ENCODE data around the gene WDR7.

Gene WDR7

DNA sequence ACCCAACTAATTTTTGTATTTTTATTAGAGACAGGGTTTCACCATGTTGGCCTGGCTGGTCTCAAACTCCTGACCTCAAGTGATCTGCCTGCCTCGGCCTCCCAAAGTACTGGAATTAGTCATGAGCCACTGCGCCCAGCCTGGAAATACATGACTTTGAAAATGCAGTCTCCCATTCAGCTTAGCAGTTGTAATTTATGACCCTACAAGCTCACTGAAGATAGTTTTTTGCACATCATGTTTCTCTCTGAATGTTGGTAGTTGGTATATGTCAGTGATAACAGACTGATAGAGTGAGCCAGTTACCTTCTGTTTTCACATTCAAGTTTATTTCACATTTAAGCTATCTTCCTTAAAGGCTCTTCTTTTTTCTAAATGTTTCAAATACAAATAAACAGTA, 7.1 kb downstream of the WDR7 start:
- DNase-seq = no peak

GRCh38 chr18:56659111-56659510, 8.0 kb downstream of the WDR7 start:
- no peak for DNase-seq

DNA sequence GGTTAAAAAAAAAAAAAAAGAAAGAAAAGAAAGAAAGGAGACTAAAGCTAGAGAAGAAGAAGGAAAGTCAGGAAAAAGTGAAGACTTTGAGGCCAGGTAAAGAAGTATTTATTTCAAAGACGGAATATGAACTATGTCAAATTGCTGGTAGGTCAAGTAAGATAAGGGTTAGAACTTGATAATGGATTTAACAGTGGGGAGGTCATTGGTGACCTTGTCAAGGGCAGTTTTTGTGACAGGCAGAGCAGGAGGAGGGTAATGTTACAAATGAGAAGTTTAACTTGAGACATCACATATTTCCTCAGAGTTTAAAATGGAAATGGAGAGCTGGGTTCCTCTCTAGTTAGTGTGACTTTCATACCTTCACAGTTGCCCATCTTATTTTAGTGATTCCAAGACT, 9.5 kb downstream of the WDR7 start:
- no peak for DNase-seq

DNA sequence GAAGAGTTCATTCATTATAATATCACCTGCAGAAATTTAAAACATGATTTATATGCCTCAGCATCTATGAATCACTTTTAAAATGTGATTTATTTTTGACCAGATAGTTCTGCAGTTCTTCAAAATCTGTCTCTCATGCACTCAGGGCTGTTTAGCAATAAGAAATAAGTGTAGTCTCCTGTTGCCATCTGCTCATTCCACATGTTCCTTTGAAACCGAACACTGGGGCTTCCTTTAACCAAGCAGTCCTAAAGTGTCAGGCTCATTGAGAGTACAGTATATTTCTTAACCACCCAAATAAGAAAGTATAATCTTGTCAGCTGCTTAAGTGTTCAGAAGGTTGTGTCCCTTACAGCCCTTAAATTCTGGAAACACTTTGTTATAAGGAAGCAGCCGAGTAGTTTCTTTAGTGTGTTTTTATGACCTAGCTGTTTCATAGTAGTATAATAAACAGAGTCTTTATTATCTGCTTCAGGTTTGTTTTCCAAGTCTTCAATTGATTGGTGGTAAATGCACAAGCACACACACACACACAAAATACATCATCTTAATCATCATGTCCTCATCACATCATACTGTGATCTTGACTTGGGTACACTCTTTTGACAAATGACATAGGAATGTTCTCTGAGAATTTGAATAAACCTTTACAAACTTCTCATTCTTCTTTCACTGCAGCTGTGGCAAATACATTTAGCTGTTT, 10.4 kb downstream of the WDR7 start:
- DNase-seq = no peak

DNA sequence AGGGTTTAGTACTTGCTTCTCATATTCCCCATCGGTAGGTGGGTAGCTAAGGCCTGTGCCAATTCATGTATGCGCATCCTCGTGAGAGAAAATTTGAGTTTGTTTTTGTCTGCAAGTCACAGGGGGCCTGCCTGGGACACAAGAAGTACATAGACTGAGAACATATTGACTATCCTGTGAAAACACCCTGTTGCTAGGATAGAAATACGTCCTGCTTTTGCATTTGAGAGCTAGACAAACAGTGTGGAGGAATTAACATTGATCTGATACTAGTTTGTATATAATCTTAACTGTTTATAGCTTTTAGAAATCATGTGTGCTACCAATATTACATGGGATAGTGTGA, 10.9 kb downstream of the WDR7 start:
- DNase-seq = no peak

DNA sequence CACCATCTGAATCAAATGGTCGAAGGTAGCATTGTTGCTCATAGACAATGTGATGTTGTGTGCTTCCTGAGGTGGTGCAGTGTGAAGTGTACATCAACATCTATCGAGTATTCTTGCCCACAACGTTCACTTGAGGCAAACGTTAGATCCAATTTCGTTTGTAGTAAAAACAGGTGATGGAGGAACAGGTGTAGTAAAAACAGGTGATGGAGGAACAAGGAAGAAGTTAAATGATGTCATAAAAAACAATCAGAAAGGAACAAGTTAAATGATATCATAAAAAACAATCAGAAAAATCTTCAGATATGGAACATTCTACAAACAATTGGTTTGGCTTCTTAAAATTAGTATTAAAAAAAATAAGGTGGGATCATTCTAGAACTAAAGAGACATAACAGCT, 11.3 kb downstream of the WDR7 start:
- no peak for DNase-seq

- no peak for DNase-seq
Observed at GRCh38 chr18:56662902-56663301, 11.7 kb downstream of the WDR7 start.

DNA sequence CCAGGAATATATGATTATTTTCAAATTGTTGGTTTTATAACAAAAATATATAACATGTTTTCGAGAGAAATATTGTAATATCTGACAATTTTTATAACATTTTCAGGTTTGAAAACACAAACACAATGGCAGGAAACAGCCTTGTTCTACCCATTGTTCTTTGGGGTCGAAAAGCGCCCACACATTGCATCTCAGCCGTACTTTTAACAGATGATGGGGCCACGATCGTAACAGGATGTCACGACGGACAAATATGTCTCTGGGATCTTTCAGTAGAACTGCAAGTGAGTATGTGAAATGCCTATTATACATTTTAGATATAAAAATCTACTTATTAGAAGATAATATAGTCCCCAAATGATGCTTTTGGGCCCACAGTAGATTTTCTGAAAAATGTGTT, 21.2 kb downstream of the WDR7 start:
- no peak for DNase-seq

DNA sequence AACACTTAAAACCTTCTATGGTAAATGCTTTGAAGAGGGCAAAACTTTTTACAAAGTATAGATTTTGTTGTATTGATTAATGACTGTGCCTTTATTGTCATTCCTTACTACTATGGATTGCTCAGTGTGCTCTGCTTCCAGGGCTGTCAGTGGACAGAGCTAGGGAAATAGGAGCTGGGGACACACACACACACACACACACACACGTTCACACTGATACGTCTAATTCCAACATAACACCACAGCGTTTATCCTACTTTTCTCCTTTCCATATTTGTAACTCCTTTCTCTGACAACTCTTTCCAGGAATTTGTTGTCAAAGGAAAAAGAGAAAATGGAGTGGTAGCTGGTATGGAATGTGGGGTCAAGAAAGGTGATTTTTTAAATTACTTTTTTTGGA, 21.8 kb downstream of the WDR7 start:
- DNase-seq = no peak

GRCh38 chr18:56676639-56677038, 25.5 kb downstream of the WDR7 start:
- DNase-seq = no peak

DNA sequence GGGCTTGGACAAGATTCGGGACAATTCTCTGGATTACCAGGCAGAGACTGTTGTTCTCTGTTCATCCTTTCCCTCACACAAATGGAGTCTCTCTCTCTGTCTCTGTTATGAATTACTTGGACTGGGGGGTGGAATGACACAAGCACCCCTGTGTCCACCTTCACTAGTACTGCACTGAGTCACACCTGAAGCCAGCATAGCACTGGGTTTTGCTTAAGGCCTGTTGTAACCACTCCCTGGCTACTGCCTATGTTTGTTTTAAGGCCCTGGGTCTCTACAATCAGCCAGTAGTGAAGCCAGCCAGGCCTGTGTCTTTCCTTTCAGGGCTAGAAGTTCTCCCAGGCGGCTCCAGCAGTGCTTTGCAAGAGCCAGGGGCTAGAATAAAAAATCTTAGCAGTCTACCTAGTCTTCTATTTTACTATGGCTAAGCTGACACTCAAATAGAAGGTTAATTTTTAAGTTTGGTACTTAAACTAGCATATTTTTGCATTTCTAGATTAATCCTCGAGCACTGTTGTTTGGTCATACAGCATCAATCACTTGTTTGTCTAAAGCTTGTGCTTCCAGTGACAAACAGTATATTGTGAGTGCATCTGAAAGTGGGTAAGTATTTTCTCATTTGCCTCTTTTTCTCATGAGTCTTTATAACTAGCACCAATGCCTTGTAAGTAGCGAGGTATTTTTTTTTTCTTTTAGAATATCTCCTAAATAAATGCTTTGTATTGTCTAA, 27.8 kb downstream of the WDR7 start:
- DNase-seq = no peak

GRCh38 chr18:56684277-56684676, 33.1 kb downstream of the WDR7 start:
- DNase-seq = no peak

DNA sequence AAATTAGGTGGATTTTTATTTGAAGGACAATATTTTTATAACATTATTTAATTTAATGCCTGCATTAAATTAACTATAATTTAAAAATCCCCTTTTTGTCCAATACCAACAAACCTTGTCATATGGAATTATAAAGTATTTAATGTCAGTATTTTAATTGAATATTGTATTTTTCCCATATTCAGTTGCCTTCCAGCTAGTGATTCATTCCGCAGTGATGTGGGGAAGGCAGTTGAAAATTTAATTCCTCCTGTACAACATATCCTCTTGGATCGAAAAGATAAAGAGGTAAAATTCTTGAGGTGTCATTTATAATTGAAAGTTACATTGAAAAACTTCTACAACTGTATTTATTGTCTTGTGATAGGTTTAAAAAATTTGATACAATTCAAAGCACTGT, 40.4 kb downstream of the WDR7 start:
- no peak for DNase-seq

GRCh38 chr18:56696966-56697365, 45.8 kb downstream of the WDR7 start:
- DNase-seq = no peak

GRCh38 chr18:56702946-56703345, 51.8 kb downstream of the WDR7 start:
- DNase-seq = peak; percentile 40 to 54

DNA sequence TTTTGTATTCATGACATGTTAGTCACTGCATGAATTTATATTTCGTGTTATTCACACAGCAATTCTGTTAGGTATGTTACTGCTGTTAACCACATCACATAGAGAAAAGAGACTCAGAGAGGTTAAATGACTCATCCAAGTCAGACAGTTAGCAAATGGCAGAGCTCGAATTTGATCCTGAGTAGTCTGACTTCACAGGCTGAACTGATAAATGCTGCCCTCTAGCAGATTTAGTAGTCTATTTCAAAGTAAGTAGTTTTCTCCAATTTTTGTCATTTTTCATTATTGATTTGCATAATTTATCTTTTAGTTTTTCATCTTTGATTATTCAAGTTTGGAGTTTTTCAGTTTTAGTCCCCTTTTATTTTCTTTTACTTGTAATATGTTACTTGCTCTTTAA, 58.3 kb downstream of the WDR7 start:
- DNase-seq = peak; percentile 66 to 76

- no peak for DNase-seq
Observed at GRCh38 chr18:56711708-56712445, 60.7 kb downstream of the WDR7 start.

DNA sequence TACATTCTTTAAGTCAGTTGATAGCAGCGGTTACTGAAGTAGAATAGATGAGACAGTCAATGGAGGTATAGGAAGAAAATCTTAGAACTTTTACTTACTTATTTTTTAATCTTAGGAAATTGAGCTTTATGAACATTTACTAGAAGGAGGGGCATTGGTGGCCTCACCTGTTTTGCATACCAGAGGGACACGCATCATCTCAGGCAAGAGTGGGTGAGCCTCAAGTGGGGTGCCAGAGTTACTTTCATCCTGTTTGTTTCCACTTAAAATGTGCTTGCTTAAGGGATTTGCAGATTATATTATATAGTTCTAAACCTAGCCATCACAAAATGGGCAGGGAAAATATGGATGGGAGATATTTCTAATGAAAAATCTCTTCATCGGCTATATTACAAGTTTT, 61.6 kb downstream of the WDR7 start:
- no peak for DNase-seq

- no peak for DNase-seq
Observed at GRCh38 chr18:56715121-56715520, 64.0 kb downstream of the WDR7 start.

- no peak for DNase-seq
Observed at GRCh38 chr18:56716692-56717146, 65.6 kb downstream of the WDR7 start.

DNA sequence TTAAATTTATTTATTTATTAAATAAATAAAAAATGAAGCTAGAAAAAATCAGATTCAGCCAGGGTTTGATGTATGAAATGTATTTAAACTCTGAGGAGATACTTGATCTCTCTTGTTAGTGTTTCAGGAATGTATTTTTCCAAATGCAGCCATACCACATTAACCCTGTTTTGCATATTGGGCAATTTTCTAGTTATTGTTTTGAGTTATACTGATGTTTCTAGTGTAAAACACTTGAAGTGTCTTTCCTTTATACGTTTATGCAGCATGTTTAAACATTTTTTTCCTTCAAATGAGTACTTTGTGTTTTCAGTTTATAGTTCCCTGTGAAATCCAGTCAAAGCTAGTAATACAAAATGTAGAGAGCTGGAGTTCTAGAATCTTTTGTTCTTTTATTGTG, 69.9 kb downstream of the WDR7 start:
- DNase-seq = no peak

DNA sequence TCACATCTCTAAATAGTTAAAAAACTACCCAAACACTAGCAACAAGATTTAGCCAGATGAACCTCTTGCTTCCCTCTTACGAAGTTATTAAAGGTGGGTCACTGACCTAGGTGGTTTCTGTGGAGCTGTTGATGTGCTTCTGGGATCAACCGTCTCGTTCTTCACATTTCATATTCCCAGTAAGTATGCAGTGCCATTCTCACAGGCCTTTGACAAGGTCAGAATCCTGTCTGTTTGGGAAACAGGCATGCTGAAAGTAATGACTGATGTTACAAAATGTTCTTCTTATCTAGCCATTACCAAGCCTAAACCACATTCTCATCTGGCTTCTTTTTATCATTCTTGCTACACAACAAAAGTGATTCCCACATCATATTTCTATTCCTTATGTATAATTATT, 70.3 kb downstream of the WDR7 start:
- DNase-seq = no peak

DNA sequence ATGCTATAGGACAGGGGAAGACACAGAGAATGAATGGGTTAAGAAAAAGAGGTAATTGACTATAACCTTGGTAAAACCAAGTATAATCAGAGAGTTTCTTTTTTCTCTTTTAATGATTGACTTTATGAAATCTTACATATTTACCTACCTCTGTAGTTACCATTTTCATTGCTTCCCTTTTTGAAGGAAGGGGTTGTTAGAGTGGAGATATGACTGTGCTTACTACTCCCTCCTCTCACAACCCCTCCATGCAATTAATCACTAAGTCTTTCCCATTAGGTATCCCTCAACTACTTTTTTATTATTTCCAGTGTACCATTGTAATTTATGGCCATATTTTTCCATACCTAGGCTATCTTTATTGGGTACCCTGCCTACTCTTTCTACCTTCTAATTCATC, 71.4 kb downstream of the WDR7 start:
- DNase-seq = no peak

DNA sequence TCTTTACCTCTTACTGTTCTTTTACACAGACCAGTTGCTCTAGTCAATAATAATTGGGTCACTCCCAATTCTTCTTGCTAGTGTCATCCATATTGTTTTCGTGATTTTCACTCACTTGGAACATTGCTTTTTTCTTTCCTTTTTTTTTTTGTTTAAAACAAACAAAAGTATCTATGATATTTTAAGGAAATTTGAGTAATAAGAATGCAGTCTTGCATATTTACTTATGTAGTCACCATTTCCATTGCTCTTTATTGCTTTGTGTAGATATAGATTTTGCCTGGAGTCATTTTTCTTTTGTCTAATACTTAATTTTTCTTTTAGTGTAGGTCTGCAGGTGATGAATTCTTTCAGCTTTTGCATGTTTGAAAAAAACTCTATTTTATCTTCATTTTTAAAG, 71.9 kb downstream of the WDR7 start:
- DNase-seq = no peak

Data from AML-193 (cell line).